Activated T-cell treated with anti-CD3 and anti-CD28 coated beads, Interleukin-2, amount 50 U/mL, for 4 hours (primary cell): ENCODE results near the gene THSD1. TPM values are rescaled to one million over a fixed set of nuclear protein-coding genes. Genes with fewer than 3 reads are reported as not detected.
"Not testable (repeated sequence)": the region's sequence is repeated elsewhere in the genome, so short reads cannot be mapped to it uniquely, and the experiment has no call there.

ENCODE experiments used
- ATAC-seq, 2 donors: fragments of 200-7000 bp; cut with Tn5 transposase; one replicate each; pipeline ENCODE4 v1.10.0; 2021
- DNase-seq: peaks from one replicate; pipeline ENCODE4 v3.0.0-alpha.2; 2020
- H3K27me3 Mint-ChIP-seq: one replicate; pipeline ENCODE4 v1.8.0; 2021; ENCODE audit warnings: low read depth, mixed read lengths
- H3K36me3 Mint-ChIP-seq: one replicate; pipeline ENCODE4 v1.8.0; 2022; ENCODE audit warnings: mixed read lengths; ENCODE audit not compliant: insufficient read depth
- H3K4me1 Mint-ChIP-seq: one replicate; pipeline ENCODE4 v1.8.0; 2021; ENCODE audit warnings: low read depth, mixed read lengths
- H3K4me3 Mint-ChIP-seq: one replicate; pipeline ENCODE4 v1.8.0; 2021; ENCODE audit warnings: mild to moderate bottlenecking, moderate library complexity, mixed read lengths
- H3K9me3 Mint-ChIP-seq: one replicate; pipeline ENCODE4 v1.8.0; 2021; ENCODE audit warnings: mixed read lengths
- total RNA-seq, 3 donors: library from RNA; stranded (reverse); gene quantifications; one replicate each; pipeline ENCODE4 v1.2.1, GENCODE V29; 2021

THSD1 gene
- total RNA-seq, 3 donors from 2014 or later: 0.11 to 0.25 (median 0.16) TPM

- ATAC-seq: no peak
- DNase-seq: no peak
- peaks cover 43% of the 10 kb centered on the region for H3K36me3 Mint-ChIP-seq
- no peak overlapping the region for H3K4me3 Mint-ChIP-seq
- no peaks in the 10 kb centered on the region for H3K27me3 Mint-ChIP-seq
- H3K9me3 Mint-ChIP-seq: no peaks in the 10 kb centered on the region
- no peaks in the 10 kb centered on the region for H3K4me1 Mint-ChIP-seq
Measured at GRCh38 chr13:52428295-52428694, 22.3 kb upstream of the THSD1 start.

- Mint-ChIP-seq H3K9me3 (no peaks in the 10 kb centered on the region), H3K4me1 (peaks cover 2% of the 10 kb centered on the region), H3K4me3 (no peak overlapping the region)
Measured at GRCh38 chr13:52421216-52421615, 15.2 kb upstream of the THSD1 start.

GRCh38 chr13:52419080-52419479 lies 13.1 kb upstream of the THSD1 start:
- ATAC-seq: no peak
- DNase-seq: no peak
- H3K36me3 Mint-ChIP-seq: peaks cover 45% of the 10 kb centered on the region
- no peaks in the 10 kb centered on the region for H3K27me3 Mint-ChIP-seq
- no peak overlapping the region for H3K4me3 Mint-ChIP-seq
- no peaks in the 10 kb centered on the region for H3K9me3 Mint-ChIP-seq
- peaks cover 2% of the 10 kb centered on the region for H3K4me1 Mint-ChIP-seq

More at GRCh38 chr13:52421216-52421615, 15.2 kb upstream of the THSD1 start:
- Mint-ChIP-seq H3K27me3 (no peaks in the 10 kb centered on the region), H3K36me3 (peaks cover 45% of the 10 kb centered on the region)
- no peak for DNase-seq
- no peak for ATAC-seq

- ATAC-seq: no peak
- Mint-ChIP-seq H3K4me1 (peaks cover 2% of the 10 kb centered on the region), H3K9me3 (no peaks in the 10 kb centered on the region), H3K4me3 (no peak overlapping the region), H3K27me3 (no peaks in the 10 kb centered on the region), H3K36me3 (peaks cover 36% of the 10 kb centered on the region)
- no peak for DNase-seq
Measured at GRCh38 chr13:52414963-52415362, 9.0 kb upstream of the THSD1 start.

GRCh38 chr13:52414051-52414450 lies 8.1 kb upstream of the THSD1 start:
- H3K36me3 Mint-ChIP-seq: peaks cover 31% of the 10 kb centered on the region
- no peaks in the 10 kb centered on the region for H3K9me3 Mint-ChIP-seq
- H3K4me1 Mint-ChIP-seq: no peaks in the 10 kb centered on the region
- H3K4me3 Mint-ChIP-seq: no peak overlapping the region
- no peaks in the 10 kb centered on the region for H3K27me3 Mint-ChIP-seq
- DNase-seq: no peak
- no peak for ATAC-seq

GRCh38 chr13:52412128-52412527 lies 6.2 kb upstream of the THSD1 start:
- ATAC-seq (no peak), DNase-seq (no peak)
- Mint-ChIP-seq H3K27me3 (no peaks in the 10 kb centered on the region), H3K4me3 (no peak overlapping the region), H3K36me3 (peaks cover 23% of the 10 kb centered on the region), H3K4me1 (peaks cover 1% of the 10 kb centered on the region), H3K9me3 (no peaks in the 10 kb centered on the region)

- Mint-ChIP-seq H3K9me3 (no peaks in the 10 kb centered on the region), H3K27me3 (no peaks in the 10 kb centered on the region), H3K36me3 (peaks cover 21% of the 10 kb centered on the region), H3K4me1 (peaks cover 1% of the 10 kb centered on the region), H3K4me3 (no peak overlapping the region)
- no peak for ATAC-seq
- DNase-seq: no peak
Measured at GRCh38 chr13:52411629-52412028, 5.7 kb upstream of the THSD1 start.

GRCh38 chr13:52408071-52408658 lies 2.2 kb upstream of the THSD1 start:
- not testable (repeated sequence) for H3K4me3 Mint-ChIP-seq, H3K36me3 Mint-ChIP-seq, H3K9me3 Mint-ChIP-seq, ATAC-seq, DNase-seq
- peaks cover 22% of the 10 kb centered on the region for H3K4me1 Mint-ChIP-seq
- peaks cover 13% of the 10 kb centered on the region for H3K27me3 Mint-ChIP-seq

GRCh38 chr13:52407436-52407835 lies 1.5 kb upstream of the THSD1 start:
- not testable (repeated sequence) for H3K9me3 Mint-ChIP-seq, DNase-seq, H3K36me3 Mint-ChIP-seq, ATAC-seq, H3K4me3 Mint-ChIP-seq
- Mint-ChIP-seq H3K27me3 (peaks cover 16% of the 10 kb centered on the region), H3K4me1 (peaks cover 22% of the 10 kb centered on the region)

GRCh38 chr13:52406629-52407028 lies 657 bp upstream of the THSD1 start:
- DNase-seq (no peak), ATAC-seq (no peak)
- Mint-ChIP-seq H3K9me3 (no peaks in the 10 kb centered on the region), H3K27me3 (peaks cover 20% of the 10 kb centered on the region), H3K4me1 (peaks cover 22% of the 10 kb centered on the region), H3K36me3 (peaks cover 8% of the 10 kb centered on the region), H3K4me3 (peak overlapping the region; percentile 35)

GRCh38 chr13:52405369-52405766 lies 604 bp downstream of the THSD1 start:
- Mint-ChIP-seq H3K4me1 (peaks cover 22% of the 10 kb centered on the region), H3K9me3 (no peaks in the 10 kb centered on the region), H3K36me3 (peaks cover 4% of the 10 kb centered on the region), H3K4me3 (peak overlapping the region; percentile 62), H3K27me3 (peaks cover 20% of the 10 kb centered on the region)
- ATAC-seq: peak in 1 of 2 donors; percentile 31
- no peak for DNase-seq

GRCh38 chr13:52399708-52400107 lies 6.3 kb downstream of the THSD1 start:
- peaks cover 8% of the 10 kb centered on the region for H3K4me1 Mint-ChIP-seq
- H3K27me3 Mint-ChIP-seq: peaks cover 20% of the 10 kb centered on the region
- H3K9me3 Mint-ChIP-seq: no peaks in the 10 kb centered on the region
- no peak overlapping the region for H3K4me3 Mint-ChIP-seq
- ATAC-seq (no peak), DNase-seq (no peak)
- no peaks in the 10 kb centered on the region for H3K36me3 Mint-ChIP-seq

- DNase-seq: no peak
- Mint-ChIP-seq H3K36me3 (no peaks in the 10 kb centered on the region), H3K4me3 (no peak overlapping the region)
Measured at GRCh38 chr13:52399046-52399445, 6.9 kb downstream of the THSD1 start.

GRCh38 chr13:52395704-52396103 lies 10.3 kb downstream of the THSD1 start:
- no peak for ATAC-seq
- DNase-seq: no peak
- peaks cover 7% of the 10 kb centered on the region for H3K27me3 Mint-ChIP-seq
- no peaks in the 10 kb centered on the region for H3K9me3 Mint-ChIP-seq
- H3K4me1 Mint-ChIP-seq: no peaks in the 10 kb centered on the region
- no peaks in the 10 kb centered on the region for H3K36me3 Mint-ChIP-seq
- no peak overlapping the region for H3K4me3 Mint-ChIP-seq

More at GRCh38 chr13:52399046-52399445, 6.9 kb downstream of the THSD1 start:
- H3K9me3 Mint-ChIP-seq: no peaks in the 10 kb centered on the region
- peaks cover 1% of the 10 kb centered on the region for H3K4me1 Mint-ChIP-seq
- no peak for ATAC-seq
- peaks cover 15% of the 10 kb centered on the region for H3K27me3 Mint-ChIP-seq

GRCh38 chr13:52394586-52394985 lies 11.4 kb downstream of the THSD1 start:
- no peaks in the 10 kb centered on the region for H3K9me3 Mint-ChIP-seq

More at GRCh38 chr13:52394586-52394985, 11.4 kb downstream of the THSD1 start:
- no peak overlapping the region for H3K4me3 Mint-ChIP-seq
- DNase-seq (no peak), ATAC-seq (no peak)
- no peaks in the 10 kb centered on the region for H3K36me3 Mint-ChIP-seq
- peaks cover 5% of the 10 kb centered on the region for H3K27me3 Mint-ChIP-seq
- no peaks in the 10 kb centered on the region for H3K4me1 Mint-ChIP-seq
